ENCODE measurements around the gene ZNF571.

The ZNF571 gene

GRCh38 chr19:37564624-37565369 lies 29.8 kb downstream of the ZNF571 start:
- no peak for DNase-seq (ENCODE audit: extremely low read depth, low read depth)
- TF ChIP-seq CTCF (IDR thresholded peaks at IDR 0.05; ENCODE audit: low read depth, low read length) = no peak

GRCh38 chr19:37563518-37563917 lies 31.1 kb downstream of the ZNF571 start:
- no peak for TF ChIP-seq CTCF (IDR thresholded peaks at IDR 0.05; ENCODE audit: low read depth, low read length)
- DNase-seq (ENCODE audit: extremely low read depth, low read depth) = no peak

GRCh38 chr19:37551129-37551993 lies 43.2 kb downstream of the ZNF571 start:
- DNase-seq (ENCODE audit: extremely low read depth, low read depth) = peak; percentile 15
- TF ChIP-seq CTCF (IDR thresholded peaks at IDR 0.05; ENCODE audit: low read depth, low read length) = peak; percentile 45

- TF ChIP-seq CTCF (IDR thresholded peaks at IDR 0.05; ENCODE audit: low read depth, low read length) = no peak
- no peak for DNase-seq (ENCODE audit: extremely low read depth, low read depth)
Observed at GRCh38 chr19:37537391-37537947, 57.1 kb downstream of the ZNF571 start.

GRCh38 chr19:37519890-37520289 lies 74.7 kb downstream of the ZNF571 start:
- no peak for TF ChIP-seq CTCF (IDR thresholded peaks at IDR 0.05; ENCODE audit: low read depth, low read length)
- DNase-seq (ENCODE audit: extremely low read depth, low read depth) = no peak
